HepG2 (cell line): ENCODE data around the gene GTSF1L. TPM values are rescaled to one million over a fixed set of nuclear protein-coding genes. Genes with fewer than 3 reads are reported as not detected.

Experiments
- CCAR2 ChIP-seq: fragments of 200-400 bp; formaldehyde crosslinking; optimal IDR thresholded peaks from 2 replicates; pipeline ENCODE3; 2018; ENCODE audit warnings: low read depth, mild to moderate bottlenecking, low read length, moderate library complexity
- JUND ChIP-seq: sonication (generic); formaldehyde crosslinking; IDR thresholded peaks from 2 replicates; pipeline ENCODE4 v1.8.0; 2022; ENCODE audit warnings: mild to moderate bottlenecking, missing genetic modification reagents
- NFYC ChIP-seq: IDR thresholded peaks from 2 replicates; pipeline ENCODE4 v1.6.1; 2016; ENCODE audit warnings: missing genetic modification reagents, missing compliant biosample characterization
- ZNF274 ChIP-seq: sonication (generic); formaldehyde crosslinking; IDR thresholded peaks from 2 replicates; pipeline ENCODE4 v1.5.1; 2020; ENCODE audit warnings: mild to moderate bottlenecking, missing genetic modification reagents
- ZNF556 ChIP-seq: sonication (generic); formaldehyde crosslinking; IDR thresholded peaks from 2 replicates; pipeline ENCODE4 v1.4.0; 2020; ENCODE audit warnings: mild to moderate bottlenecking, missing genetic modification reagents, borderline replicate concordance
- ZNF598 ChIP-seq: sonication (generic); formaldehyde crosslinking; IDR thresholded peaks from 2 replicates; pipeline ENCODE4 v1.5.1; 2020; ENCODE audit warnings: mild to moderate bottlenecking, missing genetic modification reagents, borderline replicate concordance
- ZNF724P ChIP-seq: sonication (generic); formaldehyde crosslinking; IDR thresholded peaks from 2 replicates; pipeline ENCODE4 v1.8.0; 2022; ENCODE audit warnings: missing genetic modification reagents, borderline replicate concordance
- ZNF768 ChIP-seq: sonication (generic); formaldehyde crosslinking; IDR thresholded peaks from 2 replicates; pipeline ENCODE4 v1.4.0; 2020; ENCODE audit warnings: missing genetic modification reagents
- ZNF891 ChIP-seq: sonication (generic); formaldehyde crosslinking; IDR thresholded peaks from 2 replicates; pipeline ENCODE4 v1.5.0; 2020; ENCODE audit warnings: mild to moderate bottlenecking, missing genetic modification reagents
- polyA plus RNA-seq, 8 experiments: library from polyadenylated mRNA; depleted of rRNA in 3 of 8; stranded (reverse) in 7 of 8; unstranded in 1 of 8; fragments of >200 nt; fragmentation: Illumina TruSeq in 4 of 8; extraction: Trizol in 4 of 8; gene quantifications; 2 replicates each; pipeline versions ENCODE4 v1.2.1 to v1.2.3, GENCODE V29; 2011 to 2016; ENCODE audit warnings: low read depth in 4 of 8, missing spikeins in 1 of 8, mixed read lengths in 1 of 8; ENCODE audit not compliant: insufficient read depth in 1 of 8
- total RNA-seq, 5 experiments: library from RNA; depleted of rRNA; stranded (reverse); fragments of >200 nt; fragmentation: Illumina TruSeq; extraction: Trizol; gene quantifications; 2 replicates each; pipeline ENCODE4 v1.2.3, GENCODE V29; 2016; ENCODE audit warnings: low read depth in 1 of 5
- TF ChIP-seq, protein P1 (sequence below): sonication (generic); formaldehyde crosslinking; IDR thresholded peaks from 2 replicates; pipeline ENCODE4 v1.5.1; 2020; ENCODE audit warnings: mild to moderate bottlenecking, missing genetic modification reagents, moderate library complexity
- TF ChIP-seq, protein P2 (sequence below): sonication (generic); formaldehyde crosslinking; IDR thresholded peaks from 2 replicates; pipeline ENCODE4 v1.5.0; 2020; ENCODE audit warnings: missing genetic modification reagents, mild to moderate bottlenecking, borderline replicate concordance
- TF ChIP-seq, protein P3 (sequence below): fragments of 450-650 bp; IDR thresholded peaks from 2 replicates; pipeline ENCODE4 v1.6.1; 2017
- TF ChIP-seq, protein P4 (sequence below): sonication (generic); formaldehyde crosslinking; IDR thresholded peaks from 2 replicates; pipeline ENCODE4 v1.8.1; 2023; ENCODE audit warnings: mild to moderate bottlenecking, missing genetic modification reagents
- TF ChIP-seq, protein P5 (sequence below): sonication (generic); formaldehyde crosslinking; IDR thresholded peaks from 2 replicates; pipeline ENCODE4; 2020; ENCODE audit warnings: missing genetic modification reagents, mild to moderate bottlenecking, borderline replicate concordance

The GTSF1L gene
- total and polyA plus RNA-seq, 2 of the 13 experiments (the other 11 are each of a cell fraction or from before 2014, with no cell fraction given), result not detected

DNA sequence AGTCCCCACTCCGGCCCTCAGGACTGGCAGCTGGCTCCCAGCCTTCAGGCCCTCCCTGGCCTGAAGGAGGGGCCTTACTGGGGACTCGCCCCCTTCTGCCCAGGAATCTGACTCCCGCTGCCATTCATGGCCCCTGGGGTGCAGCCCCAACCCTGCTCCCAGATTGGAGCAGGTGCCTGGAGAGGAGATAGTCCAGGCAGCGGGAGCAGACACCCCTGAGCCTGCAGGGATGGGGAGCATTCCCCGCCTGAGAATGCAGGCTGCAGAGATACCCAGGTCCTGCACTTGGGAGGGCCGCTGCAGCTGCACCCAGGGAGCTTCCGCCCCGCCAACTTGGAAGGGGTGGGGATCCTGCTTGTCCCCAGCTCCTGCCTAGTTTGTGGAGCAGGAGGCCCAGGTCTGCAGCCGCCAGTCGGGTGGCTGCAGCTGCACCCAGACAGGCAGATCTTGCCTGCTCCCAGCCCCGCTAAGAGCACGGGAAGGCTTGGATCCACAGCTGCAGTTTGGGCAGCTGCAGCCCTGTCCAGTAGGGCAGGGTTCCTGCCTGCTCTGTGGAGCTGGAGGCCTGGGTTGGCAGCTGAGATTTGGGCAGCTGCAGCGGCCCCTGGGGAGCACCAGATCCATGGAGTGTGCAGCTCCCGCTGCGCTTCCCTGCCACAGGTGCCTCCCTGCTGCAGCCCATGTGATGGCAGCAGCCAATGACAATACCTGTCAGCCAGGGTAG, 5.2 kb downstream of the GTSF1L start (continued):
- TF ChIP-seq, protein P1, sequence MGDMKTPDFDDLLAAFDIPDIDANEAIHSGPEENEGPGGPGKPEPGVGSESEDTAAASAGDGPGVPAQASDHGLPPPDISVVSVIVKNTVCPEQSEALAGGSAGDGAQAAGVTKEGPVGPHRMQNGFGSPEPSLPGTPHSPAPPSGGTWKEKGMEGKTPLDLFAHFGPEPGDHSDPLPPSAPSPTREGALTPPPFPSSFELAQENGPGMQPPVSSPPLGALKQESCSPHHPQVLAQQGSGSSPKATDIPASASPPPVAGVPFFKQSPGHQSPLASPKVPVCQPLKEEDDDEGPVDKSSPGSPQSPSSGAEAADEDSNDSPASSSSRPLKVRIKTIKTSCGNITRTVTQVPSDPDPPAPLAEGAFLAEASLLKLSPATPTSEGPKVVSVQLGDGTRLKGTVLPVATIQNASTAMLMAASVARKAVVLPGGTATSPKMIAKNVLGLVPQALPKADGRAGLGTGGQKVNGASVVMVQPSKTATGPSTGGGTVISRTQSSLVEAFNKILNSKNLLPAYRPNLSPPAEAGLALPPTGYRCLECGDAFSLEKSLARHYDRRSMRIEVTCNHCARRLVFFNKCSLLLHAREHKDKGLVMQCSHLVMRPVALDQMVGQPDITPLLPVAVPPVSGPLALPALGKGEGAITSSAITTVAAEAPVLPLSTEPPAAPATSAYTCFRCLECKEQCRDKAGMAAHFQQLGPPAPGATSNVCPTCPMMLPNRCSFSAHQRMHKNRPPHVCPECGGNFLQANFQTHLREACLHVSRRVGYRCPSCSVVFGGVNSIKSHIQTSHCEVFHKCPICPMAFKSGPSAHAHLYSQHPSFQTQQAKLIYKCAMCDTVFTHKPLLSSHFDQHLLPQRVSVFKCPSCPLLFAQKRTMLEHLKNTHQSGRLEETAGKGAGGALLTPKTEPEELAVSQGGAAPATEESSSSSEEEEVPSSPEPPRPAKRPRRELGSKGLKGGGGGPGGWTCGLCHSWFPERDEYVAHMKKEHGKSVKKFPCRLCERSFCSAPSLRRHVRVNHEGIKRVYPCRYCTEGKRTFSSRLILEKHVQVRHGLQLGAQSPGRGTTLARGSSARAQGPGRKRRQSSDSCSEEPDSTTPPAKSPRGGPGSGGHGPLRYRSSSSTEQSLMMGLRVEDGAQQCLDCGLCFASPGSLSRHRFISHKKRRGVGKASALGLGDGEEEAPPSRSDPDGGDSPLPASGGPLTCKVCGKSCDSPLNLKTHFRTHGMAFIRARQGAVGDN (CRISPR knock-in tag), result peak; percentile 58
- TF ChIP-seq NFYC (CRISPR knock-in tag) (peak; percentile 72), CCAR2 (no peak), ZNF891 (peak; percentile 85), ZNF556 (no peak), ZNF598 (CRISPR knock-in tag) (0 out of 2 replicates have a peak, but pooled peaks have one; percentile 78), ZNF724P (CRISPR knock-in tag) (no peak), JUND (CRISPR knock-in tag) (0 out of 2 replicates have a peak, but pooled peaks have one; percentile 27), ZNF274 (CRISPR knock-in tag) (0 out of 2 replicates have a peak, but pooled peaks have one; percentile 41), ZNF768 (CRISPR knock-in tag) (peak; percentile 19; the same call in 1 of the 2 replicates)
- TF ChIP-seq, protein P2, sequence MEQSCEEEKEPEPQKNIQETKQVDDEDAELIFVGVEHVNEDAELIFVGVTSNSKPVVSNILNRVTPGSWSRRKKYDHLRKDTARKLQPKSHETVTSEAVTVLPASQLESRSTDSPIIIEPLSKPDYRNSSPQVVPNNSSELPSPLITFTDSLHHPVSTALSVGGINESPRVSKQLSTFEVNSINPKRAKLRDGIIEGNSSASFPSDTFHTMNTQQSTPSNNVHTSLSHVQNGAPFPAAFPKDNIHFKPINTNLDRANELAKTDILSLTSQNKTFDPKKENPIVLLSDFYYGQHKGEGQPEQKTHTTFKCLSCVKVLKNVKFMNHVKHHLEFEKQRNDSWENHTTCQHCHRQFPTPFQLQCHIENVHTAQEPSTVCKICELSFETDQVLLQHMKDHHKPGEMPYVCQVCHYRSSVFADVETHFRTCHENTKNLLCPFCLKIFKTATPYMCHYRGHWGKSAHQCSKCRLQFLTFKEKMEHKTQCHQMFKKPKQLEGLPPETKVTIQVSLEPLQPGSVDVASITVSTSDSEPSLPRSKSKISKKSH (CRISPR knock-in tag), result peak; percentile 72
- TF ChIP-seq, protein P3, sequence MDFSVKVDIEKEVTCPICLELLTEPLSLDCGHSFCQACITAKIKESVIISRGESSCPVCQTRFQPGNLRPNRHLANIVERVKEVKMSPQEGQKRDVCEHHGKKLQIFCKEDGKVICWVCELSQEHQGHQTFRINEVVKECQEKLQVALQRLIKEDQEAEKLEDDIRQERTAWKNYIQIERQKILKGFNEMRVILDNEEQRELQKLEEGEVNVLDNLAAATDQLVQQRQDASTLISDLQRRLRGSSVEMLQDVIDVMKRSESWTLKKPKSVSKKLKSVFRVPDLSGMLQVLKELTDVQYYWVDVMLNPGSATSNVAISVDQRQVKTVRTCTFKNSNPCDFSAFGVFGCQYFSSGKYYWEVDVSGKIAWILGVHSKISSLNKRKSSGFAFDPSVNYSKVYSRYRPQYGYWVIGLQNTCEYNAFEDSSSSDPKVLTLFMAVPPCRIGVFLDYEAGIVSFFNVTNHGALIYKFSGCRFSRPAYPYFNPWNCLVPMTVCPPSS, result no peak
- TF ChIP-seq, protein P4, sequence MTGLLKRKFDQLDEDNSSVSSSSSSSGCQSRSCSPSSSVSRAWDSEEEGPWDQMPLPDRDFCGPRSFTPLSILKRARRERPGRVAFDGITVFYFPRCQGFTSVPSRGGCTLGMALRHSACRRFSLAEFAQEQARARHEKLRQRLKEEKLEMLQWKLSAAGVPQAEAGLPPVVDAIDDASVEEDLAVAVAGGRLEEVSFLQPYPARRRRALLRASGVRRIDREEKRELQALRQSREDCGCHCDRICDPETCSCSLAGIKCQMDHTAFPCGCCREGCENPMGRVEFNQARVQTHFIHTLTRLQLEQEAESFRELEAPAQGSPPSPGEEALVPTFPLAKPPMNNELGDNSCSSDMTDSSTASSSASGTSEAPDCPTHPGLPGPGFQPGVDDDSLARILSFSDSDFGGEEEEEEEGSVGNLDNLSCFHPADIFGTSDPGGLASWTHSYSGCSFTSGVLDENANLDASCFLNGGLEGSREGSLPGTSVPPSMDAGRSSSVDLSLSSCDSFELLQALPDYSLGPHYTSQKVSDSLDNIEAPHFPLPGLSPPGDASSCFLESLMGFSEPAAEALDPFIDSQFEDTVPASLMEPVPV (CRISPR knock-in tag), result 0 out of 2 replicates have a peak, but pooled peaks have one; percentile 47
- TF ChIP-seq, protein P5, sequence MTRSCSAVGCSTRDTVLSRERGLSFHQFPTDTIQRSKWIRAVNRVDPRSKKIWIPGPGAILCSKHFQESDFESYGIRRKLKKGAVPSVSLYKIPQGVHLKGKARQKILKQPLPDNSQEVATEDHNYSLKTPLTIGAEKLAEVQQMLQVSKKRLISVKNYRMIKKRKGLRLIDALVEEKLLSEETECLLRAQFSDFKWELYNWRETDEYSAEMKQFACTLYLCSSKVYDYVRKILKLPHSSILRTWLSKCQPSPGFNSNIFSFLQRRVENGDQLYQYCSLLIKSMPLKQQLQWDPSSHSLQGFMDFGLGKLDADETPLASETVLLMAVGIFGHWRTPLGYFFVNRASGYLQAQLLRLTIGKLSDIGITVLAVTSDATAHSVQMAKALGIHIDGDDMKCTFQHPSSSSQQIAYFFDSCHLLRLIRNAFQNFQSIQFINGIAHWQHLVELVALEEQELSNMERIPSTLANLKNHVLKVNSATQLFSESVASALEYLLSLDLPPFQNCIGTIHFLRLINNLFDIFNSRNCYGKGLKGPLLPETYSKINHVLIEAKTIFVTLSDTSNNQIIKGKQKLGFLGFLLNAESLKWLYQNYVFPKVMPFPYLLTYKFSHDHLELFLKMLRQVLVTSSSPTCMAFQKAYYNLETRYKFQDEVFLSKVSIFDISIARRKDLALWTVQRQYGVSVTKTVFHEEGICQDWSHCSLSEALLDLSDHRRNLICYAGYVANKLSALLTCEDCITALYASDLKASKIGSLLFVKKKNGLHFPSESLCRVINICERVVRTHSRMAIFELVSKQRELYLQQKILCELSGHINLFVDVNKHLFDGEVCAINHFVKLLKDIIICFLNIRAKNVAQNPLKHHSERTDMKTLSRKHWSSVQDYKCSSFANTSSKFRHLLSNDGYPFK, result peak; percentile 63; the same call in 1 of the 2 replicates
